T-helper 1 cell treated with Interleukin-12 subunit alpha and Interleukin-12 subunit beta and Interleukin-4 antibody, amounts not matched to agents 30 μg/mL and 1 μg/mL, for 36 hours (primary cell): ENCODE measurements around the gene NLRP13.

Experiments used
- H3K27ac Mint-ChIP-seq: one replicate; pipeline ENCODE4 v1.8.0; 2021; ENCODE audit warnings: mild to moderate bottlenecking, mixed read lengths
- H3K27me3 Mint-ChIP-seq: one replicate; pipeline ENCODE4 v1.8.0; 2021; ENCODE audit warnings: low read depth, mixed read lengths
- H3K36me3 Mint-ChIP-seq: one replicate; pipeline ENCODE4 v1.8.0; 2021; ENCODE audit warnings: low read depth, mixed read lengths
- H3K4me1 Mint-ChIP-seq: one replicate; pipeline ENCODE4 v1.8.0; 2021; ENCODE audit warnings: low read depth, mixed read lengths
- H3K4me3 Mint-ChIP-seq: one replicate; pipeline ENCODE4 v1.8.0; 2021; ENCODE audit warnings: mild to moderate bottlenecking, moderate library complexity, mixed read lengths
- H3K9me3 Mint-ChIP-seq: one replicate; pipeline ENCODE4 v1.8.0; 2021; ENCODE audit warnings: mixed read lengths

NLRP13 gene

GRCh38 chr19:55858969-55859368 lies 73.2 kb downstream of the NLRP13 start:
- Mint-ChIP-seq H3K9me3 (peaks cover 52% of the 10 kb centered on the region), H3K4me3 (no peak overlapping the region), H3K4me1 (no peaks in the 10 kb centered on the region), H3K27me3 (no peaks in the 10 kb centered on the region), H3K36me3 (no peaks in the 10 kb centered on the region), H3K27ac (no peak overlapping the region)

GRCh38 chr19:55858401-55858800 lies 73.7 kb downstream of the NLRP13 start:
- Mint-ChIP-seq H3K4me1 (no peaks in the 10 kb centered on the region), H3K36me3 (peaks cover 1% of the 10 kb centered on the region), H3K4me3 (no peak overlapping the region), H3K9me3 (peaks cover 56% of the 10 kb centered on the region), H3K27me3 (no peaks in the 10 kb centered on the region), H3K27ac (no peak overlapping the region)

- no peak overlapping the region for H3K27ac Mint-ChIP-seq
- peaks cover 1% of the 10 kb centered on the region for H3K36me3 Mint-ChIP-seq
- H3K27me3 Mint-ChIP-seq: no peaks in the 10 kb centered on the region
- H3K9me3 Mint-ChIP-seq: peaks cover 56% of the 10 kb centered on the region
- H3K4me1 Mint-ChIP-seq: no peaks in the 10 kb centered on the region
- no peak overlapping the region for H3K4me3 Mint-ChIP-seq
Measured at GRCh38 chr19:55857974-55858373, 74.2 kb downstream of the NLRP13 start.

GRCh38 chr19:55857149-55857548 lies 75.0 kb downstream of the NLRP13 start:
- Mint-ChIP-seq H3K27me3 (no peaks in the 10 kb centered on the region), H3K4me3 (no peak overlapping the region), H3K4me1 (no peaks in the 10 kb centered on the region), H3K9me3 (peaks cover 61% of the 10 kb centered on the region), H3K36me3 (peaks cover 1% of the 10 kb centered on the region), H3K27ac (no peak overlapping the region)

GRCh38 chr19:55855160-55855559 lies 77.0 kb downstream of the NLRP13 start:
- peaks cover 6% of the 10 kb centered on the region for H3K36me3 Mint-ChIP-seq
- H3K4me3 Mint-ChIP-seq: no peak overlapping the region
- H3K27ac Mint-ChIP-seq: no peak overlapping the region
- no peaks in the 10 kb centered on the region for H3K27me3 Mint-ChIP-seq
- H3K9me3 Mint-ChIP-seq: peaks cover 54% of the 10 kb centered on the region
- H3K4me1 Mint-ChIP-seq: no peaks in the 10 kb centered on the region
